Stimulated activated CD8-positive, alpha-beta memory T cell treated with anti-CD3 and anti-CD28 coated beads, Interleukin-7, amount 100 ng/mL, for 1 hour (primary cell): ENCODE measurements around the gene TCTA.

ENCODE experiments used
- DNase-seq, 2 donors: peaks; one replicate each; pipeline ENCODE4 v3.0.0-alpha.2; 2020; ENCODE audit warnings: low read depth in 2 of 2

The TCTA gene

DNA sequence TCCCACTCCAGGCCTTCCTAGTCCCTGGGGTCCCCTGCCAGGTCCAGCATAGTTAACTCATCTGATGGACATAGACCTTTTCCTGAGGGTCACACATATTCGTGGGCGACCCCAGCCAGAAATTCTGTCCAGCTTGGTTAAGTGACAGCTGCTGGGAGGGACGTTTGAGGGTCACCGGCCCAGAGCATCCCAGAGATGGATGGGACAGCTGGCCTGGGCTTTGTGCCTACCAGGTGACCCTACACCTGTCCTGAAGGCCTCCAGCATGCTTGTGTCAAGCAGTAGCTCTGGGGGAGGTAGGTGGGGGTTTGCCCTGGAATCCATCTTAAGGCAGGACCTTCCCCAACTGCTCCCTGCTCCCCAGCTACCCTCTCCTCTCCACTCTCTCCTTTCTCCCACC is 48.7 kb downstream of the TCTA start:
- no peak for DNase-seq

DNA sequence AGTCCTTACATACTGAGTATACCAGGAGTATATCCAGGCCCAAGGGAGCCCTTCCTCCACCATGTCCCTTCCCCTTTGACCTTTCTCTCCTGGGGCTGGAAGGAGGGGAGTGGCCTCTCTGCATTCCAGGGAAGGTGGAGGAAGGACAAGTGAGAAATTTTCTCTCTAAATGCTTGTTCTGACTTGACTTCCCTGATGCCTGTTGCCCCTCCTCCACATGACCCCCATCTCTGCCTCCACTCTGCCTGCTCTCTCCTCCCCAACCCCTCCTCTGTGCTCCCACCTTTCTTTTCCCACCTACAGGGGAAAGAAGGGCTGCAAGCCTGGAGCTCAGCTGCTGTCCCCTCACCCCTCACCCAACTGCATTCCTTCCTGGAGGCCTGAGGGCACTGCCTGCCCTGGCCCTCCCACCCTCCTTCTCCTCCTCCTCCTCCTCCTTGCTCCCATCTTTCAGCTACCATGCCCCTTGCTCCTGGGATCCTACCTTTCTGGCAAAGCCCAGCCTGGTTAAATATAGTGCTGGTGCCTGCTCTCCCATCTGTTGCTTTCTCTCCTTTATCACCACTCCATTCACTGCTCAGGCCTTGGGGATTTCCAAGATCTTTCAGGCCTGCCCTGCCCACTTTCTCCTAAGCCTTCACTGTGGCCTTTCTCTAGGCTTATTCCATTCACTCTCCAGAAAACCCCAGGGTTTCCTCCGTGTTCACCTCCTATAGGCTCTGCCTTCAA is 49.4 kb downstream of the TCTA start:
- no peak for DNase-seq

DNA sequence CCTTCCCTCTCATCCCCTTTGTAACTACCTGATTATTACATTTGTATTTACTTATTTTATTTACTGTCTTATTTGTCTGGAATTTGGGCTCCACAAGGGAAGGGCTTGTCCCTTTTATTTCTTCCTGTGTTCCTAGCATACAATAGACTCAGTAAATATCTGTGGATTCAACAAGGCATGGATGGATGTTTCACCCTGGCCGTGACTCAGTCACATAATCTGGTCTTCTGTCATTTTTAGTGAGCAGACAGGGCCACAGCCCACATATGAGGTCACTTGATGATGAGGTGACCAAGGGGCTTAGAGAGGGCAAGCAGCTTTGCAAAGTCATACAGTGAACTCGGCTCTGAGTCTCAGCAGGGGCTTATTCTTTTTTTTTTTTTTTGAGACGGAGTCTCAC is 50.0 kb downstream of the TCTA start:
- no peak for DNase-seq

DNA sequence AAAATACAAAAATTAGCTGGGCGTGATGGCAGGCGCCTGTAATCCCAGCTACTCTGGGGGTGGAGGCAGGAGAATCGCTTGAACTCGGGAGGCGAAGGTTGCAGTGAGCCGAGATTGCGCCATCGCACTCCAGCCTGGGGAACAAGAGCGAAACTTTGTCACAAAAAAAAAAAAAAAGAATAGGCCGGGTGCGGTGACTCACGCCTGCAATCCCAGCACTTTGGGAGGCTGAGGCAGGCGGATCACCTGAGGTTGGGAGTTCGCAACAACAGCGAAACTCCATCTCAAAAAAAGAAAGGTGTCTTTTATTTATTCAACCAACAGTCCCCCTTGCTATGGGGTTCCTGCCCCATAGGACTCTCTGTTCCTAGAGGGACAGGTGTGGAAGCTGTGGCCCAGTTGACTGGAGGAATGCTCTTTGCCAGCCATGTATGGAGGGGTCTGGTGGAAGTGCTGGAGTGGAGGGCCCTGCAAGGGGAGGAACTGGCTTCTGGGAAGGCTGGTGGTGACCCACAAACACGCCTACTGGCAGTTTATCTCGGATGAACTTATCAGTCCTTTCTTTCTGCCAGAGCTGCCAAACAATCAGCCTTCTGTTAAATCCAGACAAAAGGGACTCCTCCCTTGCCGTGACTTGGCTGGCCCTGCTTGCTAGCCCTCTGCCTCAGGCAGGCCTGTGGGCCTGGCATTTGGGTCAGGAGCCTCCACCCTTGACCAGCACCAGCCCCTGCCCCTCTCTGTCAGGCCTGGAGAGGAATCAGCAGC is 53.2 kb downstream of the TCTA start:
- DNase-seq, result no peak
